GM19455 (cell line): ENCODE data around the gene INTS6L.
"Not testable (repeated sequence)": the region's sequence is repeated elsewhere in the genome, so short reads cannot be mapped to it uniquely, and the experiment has no call there.

Experiments
- ATAC-seq: cut with Tn5 transposase; IDR thresholded peaks from one replicate; pipeline ENCODE4 v1.9.1; 2021; ENCODE audit not compliant: unreplicated experiment

Gene INTS6L

DNA sequence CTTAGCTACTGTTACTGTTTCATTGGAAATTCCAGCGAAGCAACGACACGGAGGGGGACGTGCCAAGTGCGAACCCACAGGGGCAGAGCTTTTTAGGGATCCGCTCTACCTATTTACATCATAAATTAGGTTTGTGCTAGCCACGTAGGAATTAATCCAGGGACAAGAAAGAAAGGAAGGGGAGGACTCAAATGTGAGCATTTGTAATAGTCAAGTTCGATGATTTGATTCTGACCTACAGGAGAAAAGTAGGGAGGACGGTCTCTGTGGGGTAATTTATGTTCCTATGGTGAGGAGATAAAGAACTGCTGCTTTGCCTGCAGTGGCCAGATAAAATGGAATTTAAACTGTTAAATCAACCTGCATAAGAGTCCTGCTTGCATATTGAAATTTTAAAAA lies 1.7 kb downstream of the INTS6L start:
- ATAC-seq: no peak

DNA sequence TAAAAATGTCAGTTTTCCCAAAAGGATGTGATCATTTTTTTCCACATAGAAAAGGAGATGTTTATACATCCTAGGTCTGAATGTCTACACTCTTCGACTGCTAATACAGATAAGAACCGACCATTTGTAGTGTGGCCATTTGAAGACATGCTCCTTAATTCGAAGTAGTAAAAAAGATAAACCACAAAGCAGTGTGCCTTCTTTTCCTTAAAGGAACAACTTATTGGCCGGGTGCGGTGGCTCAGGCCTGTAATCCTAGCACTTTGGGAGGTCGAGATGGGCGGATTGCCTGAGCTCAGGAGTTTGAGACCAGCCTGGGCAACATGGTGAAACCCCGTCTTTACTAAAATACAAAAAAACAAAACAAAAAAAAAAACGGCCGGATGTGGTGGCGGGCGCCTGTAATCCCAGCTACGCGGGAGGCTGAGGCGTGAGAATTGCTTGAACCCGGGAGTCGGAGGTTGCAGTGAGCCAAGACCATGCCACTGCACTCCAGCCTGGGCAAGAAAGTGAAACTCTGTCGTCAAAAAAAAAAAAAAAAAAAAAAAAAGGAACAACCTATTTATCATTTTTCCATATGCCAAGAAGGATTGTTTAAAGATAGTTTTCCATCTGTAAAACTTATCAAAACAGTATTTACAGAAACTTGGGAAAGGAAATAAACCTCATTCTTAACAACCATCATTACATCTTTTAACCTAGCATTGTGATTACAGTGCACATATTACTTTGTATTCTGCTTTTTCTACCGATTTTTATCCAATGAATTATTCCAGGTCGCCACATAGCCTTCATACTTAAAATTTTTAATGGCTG lies 2.6 kb downstream of the INTS6L start:
- ATAC-seq: no peak

DNA sequence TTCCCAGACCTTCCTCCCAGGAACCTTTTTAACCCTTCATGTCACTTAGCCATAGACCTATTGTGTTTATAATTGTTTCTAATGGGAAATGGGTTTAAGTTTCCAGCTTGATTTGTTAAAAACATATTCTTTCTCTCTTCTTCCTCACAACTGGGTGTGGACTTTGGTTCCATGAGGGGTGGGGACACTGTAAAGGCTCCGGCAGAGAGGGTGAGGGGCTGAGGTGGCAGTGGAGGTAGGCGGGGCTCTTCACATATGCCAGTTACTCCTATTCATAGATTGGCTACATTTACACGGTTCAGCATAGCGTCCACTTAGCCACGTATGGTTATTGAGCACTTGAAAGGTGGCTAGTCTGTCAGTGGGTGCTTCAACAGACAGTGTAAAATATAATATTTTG lies 7.8 kb downstream of the INTS6L start:
- ATAC-seq: no peak

DNA sequence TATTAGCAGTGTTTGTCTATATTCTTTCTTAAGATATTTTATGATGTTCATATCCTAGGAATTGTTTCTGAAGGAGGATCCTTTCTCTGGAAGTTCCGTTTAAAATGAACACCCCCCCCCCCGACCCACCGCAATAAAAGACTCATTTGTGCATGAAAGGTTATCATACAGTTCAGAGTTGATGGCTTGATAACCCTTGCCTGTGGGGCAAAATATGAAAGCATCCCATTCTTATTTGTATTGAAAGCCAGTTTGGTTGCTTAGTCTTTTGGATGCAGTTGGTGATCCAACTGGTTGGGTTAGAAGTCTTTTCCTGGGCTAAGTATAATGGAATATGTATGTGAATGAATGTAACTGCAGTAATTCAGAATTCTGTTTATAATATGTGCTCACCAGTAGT lies 8.3 kb downstream of the INTS6L start:
- no peak for ATAC-seq

DNA sequence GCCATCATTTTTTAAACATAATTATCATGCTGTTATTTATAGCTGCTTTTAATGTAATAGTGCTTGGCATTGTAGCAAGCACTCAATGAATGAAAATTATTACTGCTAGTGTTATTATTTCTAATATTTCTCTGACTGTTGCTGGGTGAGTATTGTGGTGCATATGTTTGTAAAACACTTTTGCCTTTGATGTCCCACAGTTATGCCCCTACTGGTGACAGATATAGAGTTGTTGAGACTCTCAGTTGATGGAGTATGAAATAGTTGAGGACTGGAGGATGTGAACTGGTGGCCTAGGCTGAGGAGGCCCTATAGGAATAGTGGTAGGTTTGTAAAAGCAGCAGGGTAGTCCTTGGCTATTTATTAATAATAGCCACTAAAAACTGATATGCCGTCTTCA lies 9.6 kb downstream of the INTS6L start:
- no peak for ATAC-seq

DNA sequence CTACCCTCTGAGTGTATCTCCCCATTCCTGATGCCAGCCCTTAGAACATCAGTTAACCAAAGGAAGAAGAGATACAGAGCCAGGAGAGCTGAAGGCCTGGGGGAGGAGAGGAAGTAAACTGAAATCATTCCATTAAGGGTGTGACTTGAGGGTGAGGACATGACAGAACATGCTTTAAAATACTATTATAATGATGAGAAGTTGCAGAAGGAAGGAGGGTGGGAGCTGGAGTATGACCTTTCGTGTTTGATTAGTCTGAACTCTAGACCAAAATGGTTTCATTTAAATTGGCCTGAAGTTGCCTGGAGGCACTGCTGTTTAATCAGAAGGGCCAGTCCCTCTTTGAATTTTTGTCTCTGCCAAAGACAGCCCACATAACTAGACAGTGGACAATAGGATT lies 11.4 kb downstream of the INTS6L start:
- ATAC-seq: no peak

DNA sequence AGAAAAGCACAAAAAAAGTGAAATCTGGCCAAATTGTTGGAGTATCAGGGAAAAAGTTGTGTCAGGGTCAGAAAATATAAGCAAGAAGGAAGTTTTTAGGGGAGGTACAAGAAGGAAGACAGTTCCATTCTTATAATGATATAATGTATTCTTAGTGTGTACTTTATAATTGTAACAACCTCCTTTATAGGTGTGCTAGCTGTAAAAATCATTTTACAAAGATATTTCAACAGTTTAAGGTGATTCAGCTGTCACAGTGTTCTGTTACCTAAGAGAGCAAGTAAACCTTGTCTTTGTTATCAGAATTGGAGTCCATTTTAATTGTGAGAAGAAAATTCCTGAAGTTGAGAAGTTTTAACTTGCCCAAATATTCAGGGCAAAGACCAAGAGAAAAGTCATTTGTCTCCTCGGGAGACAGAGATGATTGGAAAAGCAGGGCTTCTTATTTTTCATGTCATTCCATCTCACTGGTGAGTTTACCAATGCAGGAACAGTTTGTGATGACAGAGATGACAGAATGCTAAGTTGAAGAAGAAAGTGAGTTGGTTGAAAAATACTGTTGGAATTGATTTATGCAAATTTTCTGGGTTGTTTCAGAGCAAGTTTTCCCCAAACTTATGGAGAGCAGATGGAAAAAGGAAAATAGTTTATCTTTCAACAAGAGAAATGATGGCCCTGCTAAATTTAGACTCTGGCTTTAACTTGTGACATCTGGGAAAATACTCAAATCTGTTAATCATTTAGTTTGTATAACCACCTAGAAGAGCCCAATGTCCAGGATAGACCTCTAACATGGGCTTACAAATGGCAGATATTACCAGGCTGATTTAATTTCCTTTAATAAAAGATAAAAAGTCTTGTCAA lies 14.8 kb downstream of the INTS6L start:
- ATAC-seq: no peak

DNA sequence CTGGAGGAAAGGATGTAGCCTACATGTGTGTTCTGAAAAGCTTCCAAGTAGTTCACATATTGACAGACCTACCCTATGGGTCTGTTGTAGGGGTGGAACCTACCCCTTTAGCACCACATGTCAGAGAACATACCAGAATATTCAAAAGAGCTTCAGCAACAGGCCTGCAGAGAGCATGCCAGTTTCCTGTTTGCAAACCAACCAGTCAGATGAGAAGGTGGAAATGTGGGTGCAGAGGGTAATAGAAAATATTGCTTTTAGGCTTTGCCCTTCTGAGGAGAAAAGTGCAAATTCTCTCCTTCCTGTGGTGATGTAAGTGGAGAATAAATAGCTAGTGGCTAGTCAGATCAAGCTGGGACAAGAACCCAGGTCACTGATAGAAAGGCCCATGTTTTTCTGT lies 16.4 kb downstream of the INTS6L start:
- no peak for ATAC-seq

DNA sequence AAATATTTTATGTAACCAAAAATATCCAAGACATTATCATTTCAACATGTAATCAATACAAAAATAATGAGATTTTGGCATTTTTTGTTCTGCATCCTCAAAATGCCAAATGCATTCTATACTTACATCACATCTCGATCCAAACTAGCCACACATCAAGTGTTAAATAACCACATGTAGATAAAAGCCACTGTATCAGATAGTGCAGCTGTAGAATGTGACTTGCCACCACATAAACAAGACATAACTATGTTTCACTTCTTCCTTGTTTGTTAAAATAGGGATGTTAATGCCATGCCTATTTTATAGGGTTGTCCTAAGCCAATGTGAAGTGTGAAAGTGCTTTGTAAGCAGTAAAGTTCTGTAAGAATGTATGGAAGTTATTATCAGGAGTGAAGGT lies 20.9 kb downstream of the INTS6L start:
- ATAC-seq: no peak

DNA sequence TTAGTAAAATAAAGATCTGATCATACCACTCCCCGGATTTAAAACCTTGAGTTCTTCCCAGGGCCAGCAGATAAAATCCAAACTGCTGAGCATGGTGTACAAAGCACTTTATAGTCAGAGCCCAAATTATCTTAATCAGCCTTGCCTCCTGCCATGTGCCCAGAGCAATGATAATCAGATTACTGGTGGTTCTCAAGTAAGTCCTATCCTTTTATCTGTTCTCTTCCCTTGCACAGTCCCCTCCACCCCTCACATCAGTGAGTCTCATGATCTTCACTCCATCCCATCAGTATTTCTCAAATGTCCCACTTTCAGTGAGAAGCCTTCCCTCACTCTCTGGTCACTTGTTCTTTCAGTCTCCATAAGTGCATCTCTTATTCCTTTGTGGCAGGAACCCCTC lies 22.7 kb downstream of the INTS6L start:
- ATAC-seq: no peak

DNA sequence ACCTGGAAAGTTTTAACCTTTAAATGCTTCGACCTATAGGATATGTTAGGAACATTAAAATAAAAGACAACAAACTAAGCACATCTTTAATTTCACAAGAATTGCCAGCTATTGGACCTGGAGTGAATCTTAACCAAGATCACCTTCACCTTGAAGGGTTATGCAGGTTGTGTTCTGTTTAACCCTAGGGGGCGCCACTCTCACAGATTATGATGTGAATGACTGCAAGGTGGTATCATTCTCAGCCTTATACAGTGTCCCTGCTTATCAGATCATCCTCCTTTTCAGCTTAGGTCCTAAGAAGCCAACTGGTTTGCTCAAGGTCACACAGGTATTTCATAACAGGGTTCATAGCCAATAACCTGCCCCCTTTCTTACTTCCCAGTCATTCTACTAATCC lies 23.5 kb downstream of the INTS6L start:
- ATAC-seq: no peak

DNA sequence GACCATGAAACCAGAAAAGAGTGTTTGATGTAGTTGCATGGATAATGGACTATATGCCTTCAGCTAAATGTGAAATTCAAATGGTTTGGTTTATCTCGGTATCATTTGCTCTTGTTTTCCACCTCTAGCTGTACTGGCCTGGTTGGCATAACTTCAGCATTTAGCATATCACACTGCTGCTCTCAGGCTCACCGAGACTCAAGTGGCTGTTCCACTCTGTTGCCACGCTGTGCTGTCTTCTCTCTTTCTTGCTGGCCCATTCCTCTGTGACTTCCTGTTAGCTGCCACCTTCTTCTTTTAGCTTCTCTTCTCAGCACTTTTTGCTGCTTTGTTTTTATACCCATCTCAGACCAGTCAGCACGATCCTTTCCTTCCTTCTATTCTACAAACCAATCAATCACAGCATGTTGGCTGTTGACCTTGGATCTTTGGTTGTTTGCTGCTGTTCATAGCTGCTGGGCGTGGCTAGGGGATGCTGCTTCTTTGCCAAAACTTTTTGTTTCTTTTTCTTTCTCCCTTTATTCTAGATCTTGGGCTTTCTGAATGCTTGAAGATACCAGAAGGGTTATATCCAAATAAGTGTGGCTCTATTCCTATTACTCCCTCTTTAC lies 24.0 kb downstream of the INTS6L start:
- no peak for ATAC-seq

DNA sequence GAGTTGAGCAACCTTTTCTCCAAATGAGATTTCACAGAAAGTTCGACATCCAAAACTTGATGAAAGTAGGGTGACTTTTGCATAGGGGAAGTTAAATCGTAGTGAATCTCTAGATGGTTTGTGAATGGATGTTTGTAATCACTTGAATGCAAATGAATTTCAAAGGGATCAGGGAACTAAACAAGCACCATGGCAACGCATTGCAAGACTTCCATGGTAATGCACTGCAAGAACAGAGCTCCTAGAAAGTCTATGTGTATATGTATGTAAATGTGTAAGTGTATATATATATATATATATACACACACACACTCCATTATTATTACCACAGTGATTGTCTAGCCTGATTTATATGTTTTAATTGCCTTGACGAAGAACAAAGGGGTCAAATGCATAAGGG lies 27.3 kb downstream of the INTS6L start:
- ATAC-seq: no peak

DNA sequence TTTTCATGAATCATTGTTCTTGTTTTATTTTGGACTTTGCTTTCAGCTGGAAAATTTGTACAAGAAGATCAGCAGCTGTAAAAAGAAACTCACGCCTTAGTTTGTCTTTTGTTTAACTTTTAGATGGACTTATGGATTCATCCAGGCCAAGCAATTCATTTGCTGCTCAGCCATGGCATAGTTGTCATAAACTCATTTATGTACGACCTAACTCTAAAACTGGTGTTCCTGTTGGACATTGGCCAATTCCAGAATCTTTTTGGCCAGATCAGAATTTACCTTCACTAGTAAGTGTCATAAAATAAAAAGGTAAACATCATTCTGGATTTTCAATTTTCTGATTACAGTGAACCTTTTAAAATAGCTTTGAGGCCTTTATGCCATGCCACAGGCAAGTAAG lies 29.1 kb downstream of the INTS6L start:
- no peak for ATAC-seq

DNA sequence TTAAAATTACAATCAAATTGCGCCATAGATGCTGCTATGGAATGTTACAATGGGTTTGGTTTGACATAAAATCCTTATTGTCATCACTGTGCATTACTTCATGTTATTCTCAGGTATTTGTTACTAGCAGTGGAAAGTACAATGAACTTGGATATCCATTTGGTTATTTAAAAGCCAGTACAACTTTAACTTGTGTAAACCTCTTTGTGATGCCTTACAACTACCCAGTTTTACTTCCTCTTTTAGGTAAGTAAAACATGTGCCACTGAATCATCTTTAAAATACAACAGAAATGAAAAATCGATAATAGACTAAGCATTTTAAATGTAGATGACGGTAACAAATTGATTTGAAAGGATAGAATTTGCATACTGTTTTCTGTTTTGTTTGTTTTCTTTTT lies 35.6 kb downstream of the INTS6L start:
- no peak for ATAC-seq

DNA sequence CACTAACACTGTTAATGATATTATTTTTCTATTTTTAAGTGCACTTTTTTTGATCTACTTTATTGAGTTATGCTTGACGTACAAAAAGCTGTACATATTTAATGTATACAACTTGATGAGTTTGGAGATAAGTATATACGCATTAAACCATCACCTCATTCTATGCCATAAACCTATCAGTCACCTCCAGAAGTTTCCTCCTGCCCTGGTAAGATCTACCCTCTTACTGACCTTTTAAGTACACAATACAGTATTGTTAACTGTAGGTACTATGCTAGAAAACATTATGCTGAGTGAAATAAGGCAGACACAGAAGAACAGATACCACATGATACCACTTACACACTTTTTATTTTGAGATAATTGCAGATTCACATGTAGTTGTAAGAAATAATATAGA lies 36.9 kb downstream of the INTS6L start:
- ATAC-seq: no peak

DNA sequence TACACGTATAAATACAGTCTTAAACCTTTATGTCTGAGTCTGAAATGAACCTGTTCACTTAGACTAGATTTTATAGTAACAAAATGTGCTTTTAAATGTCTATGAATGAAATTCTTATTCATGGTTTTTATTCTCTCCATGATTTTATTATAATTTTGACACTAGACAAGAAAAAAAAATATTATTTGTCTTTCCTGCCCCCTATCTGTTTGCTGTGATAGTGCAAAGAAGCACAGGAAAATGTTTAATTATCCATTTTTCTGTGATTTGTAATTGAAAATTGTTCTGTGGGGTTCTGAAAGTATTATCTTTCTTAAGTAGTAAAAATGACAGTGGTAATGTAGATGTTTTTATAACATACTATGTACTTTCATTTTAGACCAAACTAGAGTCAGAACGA lies 52.0 kb downstream of the INTS6L start:
- ATAC-seq: no peak

DNA sequence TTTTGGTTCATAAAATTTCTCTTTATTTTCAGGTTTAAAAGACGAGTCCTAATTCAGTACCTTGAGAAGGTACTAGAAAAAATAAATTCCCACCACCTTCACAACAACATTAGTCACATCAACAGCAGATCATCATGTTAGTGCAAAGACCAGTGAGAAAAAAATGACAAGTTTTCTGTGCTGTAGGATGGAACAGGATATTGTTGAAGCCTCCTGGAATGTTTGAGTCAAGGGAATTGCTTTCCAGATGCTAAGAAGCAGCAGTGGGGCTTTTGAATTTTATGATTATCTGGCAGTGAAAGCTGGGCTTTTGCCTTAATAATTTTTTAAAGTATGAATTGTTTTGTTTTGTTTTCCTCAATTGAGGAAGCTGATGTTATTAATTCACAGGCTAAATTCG lies 61.0 kb downstream of the INTS6L start:
- no peak for ATAC-seq

DNA sequence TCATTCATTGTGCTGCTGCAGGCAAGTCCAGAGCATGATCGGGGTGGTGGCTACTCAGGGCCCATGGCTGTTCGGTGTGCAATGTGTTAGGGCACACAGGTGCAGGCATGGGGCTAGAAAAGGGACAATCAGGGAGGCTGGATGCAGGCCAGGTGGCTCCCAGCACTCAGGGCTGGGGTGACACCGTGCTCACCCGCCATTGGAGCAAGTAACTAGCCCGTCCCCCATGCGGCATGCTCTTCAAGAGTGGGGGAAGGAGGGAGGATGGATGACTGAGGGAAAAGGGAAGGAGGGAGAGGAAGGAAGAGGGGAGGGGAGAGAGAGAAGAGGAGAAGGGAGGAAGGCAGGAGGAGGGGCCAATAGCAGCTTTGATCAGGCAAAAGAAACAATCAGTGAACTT lies 64.7 kb downstream of the INTS6L start:
- no peak for ATAC-seq

DNA sequence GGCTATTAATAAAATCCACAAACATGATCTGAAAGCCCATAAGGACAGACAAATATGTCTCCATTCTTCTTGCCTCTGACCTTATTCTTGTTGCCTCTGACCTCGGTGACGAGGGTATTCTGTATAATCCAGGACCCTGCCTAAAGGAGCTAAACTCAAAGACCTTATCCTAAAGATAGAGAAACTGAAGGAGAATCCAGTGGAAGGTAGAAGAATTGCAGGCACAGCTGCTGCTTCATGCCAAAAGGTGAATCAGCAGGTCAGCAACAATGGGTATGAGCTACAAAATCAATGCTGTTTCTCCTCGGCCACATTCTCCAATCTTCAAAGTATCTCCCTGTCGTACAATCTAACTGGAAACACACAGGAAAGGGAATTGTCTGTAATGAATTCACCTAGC lies 71.4 kb downstream of the INTS6L start:
- ATAC-seq: no peak

DNA sequence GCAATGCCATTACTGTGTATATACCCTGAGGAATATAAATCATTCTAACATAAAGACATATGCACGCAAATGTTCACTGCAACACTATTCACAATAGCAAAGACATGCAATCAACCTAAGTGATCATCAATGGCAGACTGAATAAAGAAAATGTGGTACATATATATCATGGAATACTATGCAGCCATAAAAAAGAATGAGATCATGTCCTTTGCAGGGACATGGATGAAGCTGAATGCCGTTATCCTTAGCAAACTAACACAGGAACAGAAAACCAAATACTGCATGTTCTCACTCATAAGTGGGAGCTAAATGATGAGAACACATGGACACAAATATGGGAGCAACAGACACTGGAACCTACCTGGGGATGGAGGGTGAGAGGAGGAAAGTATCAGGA lies 73.6 kb downstream of the INTS6L start:
- ATAC-seq: not testable (repeated sequence)

DNA sequence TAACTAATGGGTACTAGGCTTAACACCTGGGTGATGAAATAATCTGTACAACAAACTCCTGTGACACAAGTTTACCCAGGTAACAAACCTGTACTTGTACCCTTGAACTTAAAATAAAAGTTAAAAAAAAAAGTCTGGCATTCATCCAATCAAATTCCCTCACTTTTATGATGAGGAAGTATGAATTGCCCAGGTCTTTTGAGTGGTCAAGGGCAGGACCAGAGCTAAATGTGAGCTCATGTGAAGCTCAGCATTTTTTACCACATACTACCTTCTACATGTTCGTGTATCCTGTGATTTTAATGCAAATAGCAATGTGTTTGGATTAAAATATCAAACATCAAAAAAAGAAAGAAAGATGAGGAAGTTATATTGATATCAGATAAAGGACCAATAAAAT lies 74.0 kb downstream of the INTS6L start:
- ATAC-seq: not testable (repeated sequence)
